HFFc6 (cell line): Measurements from ENCODE around the gene SPRED2. TPM values are rescaled to one million over a fixed set of nuclear protein-coding genes. Genes with fewer than 3 reads are reported as not detected.

Source experiments
- DNase-seq: peaks from one replicate; pipeline ENCODE4 v3.0.0-alpha.2; 2018
- H3K27ac Mint-ChIP-seq: 2 replicates; pipeline ENCODE4 v1.8.0; 2020; ENCODE audit warnings: mild to moderate bottlenecking, mixed read lengths
- H3K27me3 Mint-ChIP-seq: 2 replicates; pipeline ENCODE4 v1.8.0; 2021; ENCODE audit warnings: mild to moderate bottlenecking, moderate library complexity, mixed read lengths; ENCODE audit not compliant: insufficient read depth
- H3K36me3 Mint-ChIP-seq: 2 replicates; pipeline ENCODE4 v1.8.0; 2021; ENCODE audit warnings: low read depth, mixed read lengths
- H3K4me1 Mint-ChIP-seq: 2 replicates; pipeline ENCODE4 v1.8.0; 2020; ENCODE audit warnings: low read depth, mixed read lengths
- H3K4me3 Mint-ChIP-seq: 2 replicates; pipeline ENCODE4 v1.8.0; 2020; ENCODE audit warnings: mild to moderate bottlenecking, moderate library complexity, mixed read lengths
- H3K9me3 Mint-ChIP-seq: 2 replicates; pipeline ENCODE4 v1.8.0; 2020; ENCODE audit warnings: mild to moderate bottlenecking, mixed read lengths
- CTCF ChIP-seq: fragments of 200-600 bp; sonication (generic); IDR thresholded peaks from 2 replicates; pipeline ENCODE4 v1.5.0; 2021; ENCODE audit warnings: antibody characterized with exemption, mild to moderate bottlenecking
- total RNA-seq, 6 experiments: library from RNA; stranded (reverse); fragmentation: NEBNext Ultra II Directional; extraction: Animal tissue kit (Norgen Biotek cat#: 25700); gene quantifications; 2 replicates in 1 of 6; 3 replicates in 5 of 6; pipeline ENCODE4 v1.2.3, GENCODE V29; 2021

SPRED2 gene
- total RNA-seq, 6 experiments from 2014 or later, result 28.7 to 38.5 (median 33.3) TPM

DNA sequence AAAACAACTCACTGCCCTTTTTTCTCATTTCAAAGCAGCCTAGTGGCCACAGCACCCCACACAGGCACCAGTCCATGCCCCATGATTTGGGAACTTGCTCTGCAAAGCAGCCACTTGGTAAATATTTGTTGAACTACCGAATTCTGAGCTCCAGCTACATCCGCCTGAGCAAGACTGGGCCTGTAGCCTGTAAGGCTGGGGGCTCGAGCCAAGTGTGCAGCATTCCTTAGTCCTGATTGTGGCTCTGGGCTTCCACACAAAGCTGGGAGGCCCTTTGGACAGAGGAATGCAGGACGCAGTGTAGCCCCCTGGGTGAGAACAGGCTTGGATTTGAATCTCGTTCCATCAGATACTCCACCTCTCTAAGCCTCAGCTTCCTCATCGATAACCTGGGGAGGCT is 116.3 kb downstream of the SPRED2 start:
- no peak for DNase-seq
- Mint-ChIP-seq H3K36me3 (peaks cover 35% of the 10 kb centered on the region), H3K4me1 (peaks cover 24% of the 10 kb centered on the region), H3K27me3 (peaks cover 2% of the 10 kb centered on the region; the same call in 1 of the 2 replicates), H3K9me3 (no peaks in the 10 kb centered on the region), H3K4me3 (no peak overlapping the region), H3K27ac (no peak overlapping the region)
- no peak for TF ChIP-seq CTCF

- Mint-ChIP-seq H3K36me3 (peaks cover 38% of the 10 kb centered on the region), H3K9me3 (no peaks in the 10 kb centered on the region), H3K4me3 (no peak overlapping the region), H3K27me3 (peaks cover 2% of the 10 kb centered on the region; the same call in 1 of the 2 replicates), H3K27ac (no peak overlapping the region), H3K4me1 (peaks cover 12% of the 10 kb centered on the region)
- no peak for TF ChIP-seq CTCF
- DNase-seq, result no peak
Observed at GRCh38 chr2:65314801-65315441, 117.5 kb downstream of the SPRED2 start.

GRCh38 chr2:65313954-65314256 is 118.5 kb downstream of the SPRED2 start:
- DNase-seq, result no peak
- H3K4me3 Mint-ChIP-seq, result no peak overlapping the region
- TF ChIP-seq CTCF, result no peak
- peaks cover 37% of the 10 kb centered on the region for H3K36me3 Mint-ChIP-seq
- peaks cover 2% of the 10 kb centered on the region; the same call in 1 of the 2 replicates for H3K27me3 Mint-ChIP-seq
- H3K4me1 Mint-ChIP-seq, result peaks cover 2% of the 10 kb centered on the region
- H3K9me3 Mint-ChIP-seq, result no peaks in the 10 kb centered on the region
- no peak overlapping the region for H3K27ac Mint-ChIP-seq

DNA sequence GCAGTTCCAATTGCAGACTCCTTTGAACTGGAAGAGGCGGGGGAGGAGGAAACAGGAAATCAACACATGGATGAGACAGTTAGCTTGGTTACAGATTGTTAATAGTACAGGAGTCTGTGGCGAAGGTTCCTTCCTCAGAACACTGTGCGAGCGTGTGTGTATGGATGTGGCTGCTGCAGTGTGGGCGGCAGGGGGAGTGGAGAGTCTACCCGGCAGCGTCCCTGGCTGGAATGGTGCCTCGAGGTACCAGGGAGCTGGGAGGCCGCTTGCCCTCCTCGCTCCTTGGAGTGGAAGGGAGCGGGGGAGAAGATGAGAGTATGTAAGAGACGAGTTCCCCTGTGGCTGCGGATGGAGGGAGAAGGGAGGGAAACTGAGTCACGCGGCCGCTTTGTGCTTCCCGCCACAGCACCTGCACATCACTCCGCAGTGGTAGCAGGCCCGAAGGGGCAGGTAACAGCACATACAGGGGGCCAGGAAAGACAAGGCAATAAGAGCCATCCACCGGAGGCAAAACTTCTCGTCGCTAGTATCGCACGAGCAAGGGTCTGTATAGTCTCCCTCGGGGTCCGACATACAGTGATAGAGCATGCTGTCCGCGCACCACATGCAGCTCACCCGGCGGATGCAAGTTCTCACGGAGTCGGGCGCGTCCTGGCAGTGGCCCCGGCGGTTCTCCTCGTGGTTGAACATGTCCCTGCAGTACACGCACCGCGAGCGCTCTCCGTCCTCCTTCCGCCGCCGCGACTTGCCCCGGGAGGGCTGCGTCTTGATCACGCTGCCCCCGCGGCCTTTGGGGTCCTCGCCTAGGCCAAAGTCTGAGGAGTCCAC is 119.1 kb downstream of the SPRED2 start:
- Mint-ChIP-seq H3K9me3 (no peaks in the 10 kb centered on the region), H3K27me3 (no peaks in the 10 kb centered on the region; the same call in 1 of the 2 replicates), H3K4me1 (no peaks in the 10 kb centered on the region; the same call in 1 of the 2 replicates), H3K27ac (no peak overlapping the region), H3K36me3 (peaks cover 35% of the 10 kb centered on the region), H3K4me3 (no peak overlapping the region)
- no peak for DNase-seq
- TF ChIP-seq CTCF, result no peak

DNA sequence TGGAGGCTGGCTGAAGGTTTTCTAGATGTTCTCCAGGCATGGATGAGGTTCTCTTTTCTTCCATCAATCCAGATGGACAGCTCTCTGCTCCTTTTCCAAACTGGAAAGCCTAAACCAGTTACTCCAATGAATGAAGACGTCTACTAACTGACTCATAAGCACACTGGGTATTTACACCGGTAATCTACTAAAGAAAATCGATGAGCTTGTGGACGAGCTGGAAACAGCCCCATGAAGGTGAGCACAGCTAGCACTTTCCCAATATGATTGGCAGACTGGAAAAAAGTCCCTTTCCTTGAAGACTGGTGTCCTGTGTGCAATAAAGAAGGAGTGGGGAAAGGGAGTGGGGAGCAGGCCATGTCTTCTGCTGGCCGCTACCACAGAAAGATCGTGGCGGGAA is 120.8 kb downstream of the SPRED2 start:
- no peak overlapping the region for H3K27ac Mint-ChIP-seq
- H3K4me1 Mint-ChIP-seq, result no peaks in the 10 kb centered on the region; the same call in 1 of the 2 replicates

More for the DNA sequence above, 120.8 kb downstream of the SPRED2 start:
- H3K36me3 Mint-ChIP-seq, result peaks cover 37% of the 10 kb centered on the region
- TF ChIP-seq CTCF, result no peak
- H3K4me3 Mint-ChIP-seq, result no peak overlapping the region
- H3K27me3 Mint-ChIP-seq, result no peaks in the 10 kb centered on the region
- DNase-seq, result no peak
- no peaks in the 10 kb centered on the region for H3K9me3 Mint-ChIP-seq
